Skeletal muscle satellite cell (primary cell): ENCODE measurements around the gene COL4A1.

Source experiments
- H3K27me3 ChIP-seq: 2 replicates; pipeline ENCODE4 v1.7.0; 2013; ENCODE audit warnings: low read length; ENCODE audit not compliant: control insufficient read depth, insufficient read depth
- H3K36me3 ChIP-seq: 2 replicates; pipeline ENCODE4 v1.7.0; 2013; ENCODE audit warnings: mild to moderate bottlenecking, control low read depth, low read length; ENCODE audit not compliant: insufficient read depth
- H3K4me1 ChIP-seq: 2 replicates; pipeline ENCODE4 v1.7.0; 2013; ENCODE audit warnings: low read length; ENCODE audit not compliant: control insufficient read depth, insufficient read depth
- H3K4me2 ChIP-seq: 2 replicates; pipeline ENCODE4 v1.7.0; 2013; ENCODE audit warnings: mild to moderate bottlenecking, low read length
- H3K4me3 ChIP-seq: 2 replicates; pipeline ENCODE4 v1.7.0; 2013; ENCODE audit warnings: low read length
- H3K9ac ChIP-seq: 2 replicates; pipeline ENCODE4 v1.7.0; 2013; ENCODE audit warnings: mild to moderate bottlenecking, low read depth, low read length, moderate library complexity
- H3K9me3 ChIP-seq: replicated peaks from 2 replicates; pipeline ENCODE4 v1.7.0; 2013; ENCODE audit warnings: mild to moderate bottlenecking, control low read depth, low read length

Gene COL4A1

DNA sequence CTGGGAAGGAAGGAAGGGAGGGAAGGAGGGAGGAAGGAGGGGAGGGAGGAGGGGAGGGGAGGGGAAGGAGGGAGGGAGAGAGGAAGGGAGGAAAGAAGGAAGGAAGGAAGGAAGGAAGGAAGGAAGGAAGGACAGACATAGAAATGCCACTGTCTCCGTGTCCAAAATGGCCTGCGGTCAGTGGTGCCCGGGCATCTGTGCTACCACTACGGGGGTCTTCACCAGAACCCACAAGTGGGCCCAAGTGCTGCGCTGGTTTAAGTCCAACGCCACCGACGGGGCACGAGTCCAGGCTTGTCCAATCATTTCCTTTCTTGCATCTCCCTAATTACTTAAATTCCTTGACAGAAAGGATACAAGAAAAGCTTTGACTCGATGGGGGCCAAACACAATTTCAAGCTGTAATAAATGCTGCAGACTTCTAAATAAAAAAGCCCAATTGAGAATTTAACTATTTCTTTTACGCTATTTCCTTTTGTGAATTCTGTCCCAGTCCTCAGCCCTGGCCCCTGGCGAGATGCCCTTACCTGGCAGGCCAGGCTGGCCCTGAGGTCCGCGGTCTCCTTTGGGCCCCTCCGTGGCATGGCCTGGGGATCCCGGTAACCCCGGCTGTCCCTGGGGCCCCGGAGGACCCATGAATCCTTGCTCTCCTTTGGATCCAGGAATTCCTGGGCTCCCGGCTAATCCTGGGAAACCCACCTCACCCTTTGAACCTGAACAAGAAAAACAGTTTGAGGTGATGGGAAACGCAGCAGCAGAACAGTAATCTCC, 136.8 kb downstream of the COL4A1 start:
- peaks cover 91% of the 10 kb centered on the region for H3K36me3 ChIP-seq
- H3K4me3 ChIP-seq, result no peak overlapping the region
- H3K9me3 ChIP-seq, result no peaks in the 10 kb centered on the region
- no peak overlapping the region for H3K9ac ChIP-seq
- no peaks in the 10 kb centered on the region for H3K4me1 ChIP-seq
- H3K27me3 ChIP-seq, result no peaks in the 10 kb centered on the region
- no peak overlapping the region for H3K4me2 ChIP-seq

DNA sequence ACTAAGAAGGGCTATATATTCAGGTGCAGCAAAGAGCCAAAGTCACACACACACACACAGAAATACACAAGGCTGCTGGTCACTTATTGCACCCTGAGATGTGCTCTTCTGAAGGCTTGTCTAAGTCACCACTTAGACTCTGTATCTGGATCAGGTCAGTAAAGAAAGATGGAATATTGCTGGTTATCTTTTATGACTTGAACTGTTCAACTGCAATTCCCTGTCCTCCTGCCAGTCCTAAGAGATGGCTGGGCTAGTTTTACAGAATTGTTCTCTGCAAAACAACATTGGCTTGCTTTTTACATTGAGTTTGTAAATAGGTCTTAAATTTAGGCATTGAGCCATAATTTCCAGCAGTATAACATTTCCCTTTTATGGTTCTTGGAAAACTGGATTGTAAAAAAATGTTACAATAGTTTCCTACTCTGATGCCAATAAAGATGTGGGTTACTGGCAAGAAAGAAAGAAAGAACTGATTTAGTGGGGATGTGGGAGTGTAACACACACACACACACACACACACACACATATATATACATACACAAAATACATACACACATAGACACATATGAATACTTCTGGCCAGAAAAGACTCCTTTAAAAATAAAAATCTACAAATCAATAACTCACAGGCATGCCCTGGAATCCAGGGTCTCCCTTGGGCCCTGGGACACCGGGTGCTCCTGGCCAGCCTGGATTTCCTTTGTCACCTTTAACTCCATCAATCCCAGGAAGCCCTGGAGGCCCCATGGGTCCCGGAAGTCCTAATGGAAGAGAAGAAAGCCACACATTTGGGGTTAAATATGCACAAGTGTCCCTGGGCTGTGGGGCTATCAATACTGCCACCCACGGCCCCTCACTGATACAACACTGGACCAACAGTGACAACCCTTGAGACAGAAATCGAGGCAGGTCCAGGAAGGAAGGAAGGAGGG, 137.7 kb downstream of the COL4A1 start:
- Histone ChIP-seq H3K36me3 (peaks cover 87% of the 10 kb centered on the region), H3K9ac (no peak overlapping the region), H3K27me3 (no peaks in the 10 kb centered on the region)

DNA sequence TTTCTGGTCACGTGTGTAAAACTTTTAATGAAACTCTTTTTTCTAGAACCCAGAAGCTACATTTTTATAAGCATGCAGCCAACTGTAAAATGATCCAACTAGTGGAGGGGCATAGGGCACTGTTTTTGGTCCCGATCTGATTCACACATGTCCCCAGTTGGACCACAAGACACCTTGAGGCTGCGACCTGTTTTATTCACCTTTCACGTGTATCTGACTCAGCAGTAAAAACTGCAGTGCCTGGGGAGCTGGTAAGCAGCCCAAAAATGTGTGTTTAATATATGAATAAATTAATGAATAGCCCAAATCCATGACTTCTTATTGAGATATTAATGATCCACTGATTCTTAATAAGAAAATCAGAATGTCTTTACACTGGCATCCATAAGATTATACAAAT, 140.4 kb downstream of the COL4A1 start:
- no peak overlapping the region for H3K9ac ChIP-seq
- no peaks in the 10 kb centered on the region for H3K9me3 ChIP-seq
- peaks cover 82% of the 10 kb centered on the region for H3K36me3 ChIP-seq
- no peak overlapping the region for H3K4me3 ChIP-seq
- H3K27me3 ChIP-seq, result no peaks in the 10 kb centered on the region
- no peak overlapping the region for H3K4me2 ChIP-seq
- no peaks in the 10 kb centered on the region for H3K4me1 ChIP-seq

More for the DNA sequence above, 137.7 kb downstream of the COL4A1 start:
- no peaks in the 10 kb centered on the region for H3K4me1 ChIP-seq
- no peak overlapping the region for H3K4me2 ChIP-seq
- H3K4me3 ChIP-seq, result no peak overlapping the region
- no peaks in the 10 kb centered on the region for H3K9me3 ChIP-seq

DNA sequence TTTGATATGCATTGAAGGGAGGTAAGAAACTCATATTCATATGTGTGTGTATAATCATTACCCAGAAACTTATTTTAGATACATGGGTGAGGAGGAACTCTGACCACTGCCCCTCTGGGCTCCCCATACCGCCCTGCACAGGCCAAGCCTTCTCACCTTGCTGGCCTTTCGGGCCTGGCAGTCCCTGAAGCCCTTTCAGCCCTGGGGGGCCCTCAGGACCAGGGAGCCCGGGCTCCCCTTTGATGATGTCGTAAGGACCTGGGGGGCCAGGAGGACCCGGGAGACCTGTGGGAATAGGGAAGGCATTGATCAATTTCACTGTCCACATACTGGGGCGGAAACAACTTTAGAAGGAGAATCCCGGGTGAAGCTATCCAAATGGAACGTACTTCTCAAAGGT, 142.3 kb downstream of the COL4A1 start:
- peaks cover 81% of the 10 kb centered on the region for H3K36me3 ChIP-seq
- H3K4me3 ChIP-seq, result no peak overlapping the region
- H3K4me1 ChIP-seq, result no peaks in the 10 kb centered on the region
- no peak overlapping the region for H3K4me2 ChIP-seq
- no peak overlapping the region for H3K9ac ChIP-seq
- no peaks in the 10 kb centered on the region for H3K27me3 ChIP-seq
- H3K9me3 ChIP-seq, result no peaks in the 10 kb centered on the region

DNA sequence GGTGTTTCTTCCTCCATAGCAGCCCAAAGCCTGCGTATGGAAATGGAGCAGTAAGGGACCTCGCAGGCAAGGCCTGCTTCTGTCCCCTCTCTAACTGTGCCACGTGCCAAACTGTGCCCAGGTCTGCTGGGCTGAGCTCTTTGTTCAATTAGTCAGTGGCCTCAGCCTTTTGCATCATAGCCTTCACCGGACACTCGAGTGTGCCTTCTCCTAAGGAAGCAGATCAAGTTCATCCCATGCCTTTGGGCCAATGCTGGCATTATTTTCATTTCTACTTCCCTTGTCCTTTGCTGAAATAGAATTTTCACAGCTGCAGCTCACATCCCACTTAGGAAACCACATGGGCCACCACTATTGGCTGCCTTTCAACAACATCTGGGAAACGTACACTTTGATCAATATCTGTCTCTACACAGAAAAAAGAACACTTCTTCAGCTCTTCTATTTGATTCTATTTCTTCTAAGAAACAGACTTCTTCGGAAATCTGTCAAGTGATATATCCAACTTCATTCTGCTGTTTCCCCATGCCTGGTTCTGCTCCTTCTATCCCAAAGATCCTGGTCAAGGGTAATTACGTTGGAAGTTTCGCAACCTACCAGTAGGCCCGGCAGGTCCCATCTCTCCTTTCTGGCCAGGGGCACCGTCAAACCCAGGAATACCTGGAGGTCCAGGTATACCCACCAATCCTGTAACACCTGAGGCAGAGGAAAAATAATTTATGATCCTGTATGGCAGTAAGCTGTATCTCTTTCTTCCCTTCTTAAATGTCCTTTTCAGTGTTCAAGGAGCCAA, 143.9 kb downstream of the COL4A1 start:
- no peaks in the 10 kb centered on the region for H3K27me3 ChIP-seq
- H3K9ac ChIP-seq, result no peak overlapping the region
- no peaks in the 10 kb centered on the region for H3K9me3 ChIP-seq
- no peaks in the 10 kb centered on the region for H3K4me1 ChIP-seq
- H3K36me3 ChIP-seq, result peaks cover 78% of the 10 kb centered on the region
- no peak overlapping the region for H3K4me3 ChIP-seq
- no peak overlapping the region for H3K4me2 ChIP-seq

DNA sequence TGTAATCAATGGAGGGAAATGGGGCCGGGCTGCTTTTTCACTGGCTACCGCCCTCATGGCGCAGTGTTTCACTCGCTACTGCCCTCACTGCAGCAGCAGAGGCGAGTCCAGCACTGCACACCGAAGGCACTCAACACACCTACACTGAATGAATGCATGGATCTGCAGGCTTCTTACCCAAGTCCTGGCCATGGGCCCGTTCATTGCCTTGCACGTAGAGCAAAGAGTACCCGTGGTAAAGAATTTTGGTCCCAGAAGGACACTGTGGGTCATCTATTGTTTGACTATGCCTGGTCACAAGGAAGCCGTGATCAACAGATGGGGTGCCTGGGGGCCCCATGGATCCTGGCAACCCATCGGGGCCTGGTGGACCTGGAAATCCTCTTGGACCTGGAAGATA, 144.9 kb downstream of the COL4A1 start:
- H3K9ac ChIP-seq, result no peak overlapping the region
- no peaks in the 10 kb centered on the region for H3K27me3 ChIP-seq
- no peaks in the 10 kb centered on the region for H3K9me3 ChIP-seq
- no peak overlapping the region for H3K4me3 ChIP-seq
- no peaks in the 10 kb centered on the region for H3K4me1 ChIP-seq
- H3K36me3 ChIP-seq, result peaks cover 78% of the 10 kb centered on the region
- H3K4me2 ChIP-seq, result no peak overlapping the region

DNA sequence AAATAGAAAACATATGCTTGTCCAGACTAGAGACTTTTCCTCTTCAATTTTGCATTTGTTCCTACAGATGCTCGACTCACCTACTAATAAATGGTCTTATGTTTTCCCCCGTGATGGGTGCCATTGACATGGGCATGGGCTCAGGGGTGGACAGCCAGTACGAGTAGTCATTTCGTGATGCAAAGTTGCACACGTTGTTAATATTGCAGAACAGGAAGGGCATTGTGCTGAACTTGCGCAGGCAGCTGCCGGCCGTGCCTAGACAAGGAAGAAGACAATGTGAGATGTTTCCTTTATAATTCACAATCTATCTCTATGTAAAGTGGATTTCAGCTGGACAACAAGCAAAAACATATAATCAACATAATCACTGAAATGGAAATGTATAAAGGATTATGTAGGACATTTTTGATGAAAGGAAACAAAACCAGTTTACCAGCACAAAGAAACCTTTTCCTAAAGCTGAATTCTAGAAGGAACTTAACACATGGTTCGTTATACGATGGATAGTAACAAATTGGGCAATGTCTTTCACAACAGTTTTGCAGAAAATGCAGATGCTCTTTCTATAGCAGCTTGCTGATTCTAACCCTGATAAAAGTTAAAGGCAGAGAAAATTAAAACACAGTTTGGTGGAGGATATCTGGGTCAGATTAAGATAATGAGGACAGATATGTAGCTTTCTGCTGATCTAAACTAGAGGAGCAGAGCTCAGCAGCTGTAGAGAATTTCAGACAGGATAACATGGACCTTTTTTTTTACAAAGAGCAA, 145.7 kb downstream of the COL4A1 start:
- Histone ChIP-seq H3K27me3 (no peaks in the 10 kb centered on the region), H3K36me3 (peaks cover 78% of the 10 kb centered on the region), H3K4me3 (no peak overlapping the region), H3K4me1 (no peaks in the 10 kb centered on the region), H3K4me2 (no peak overlapping the region), H3K9me3 (no peaks in the 10 kb centered on the region), H3K9ac (no peak overlapping the region)

DNA sequence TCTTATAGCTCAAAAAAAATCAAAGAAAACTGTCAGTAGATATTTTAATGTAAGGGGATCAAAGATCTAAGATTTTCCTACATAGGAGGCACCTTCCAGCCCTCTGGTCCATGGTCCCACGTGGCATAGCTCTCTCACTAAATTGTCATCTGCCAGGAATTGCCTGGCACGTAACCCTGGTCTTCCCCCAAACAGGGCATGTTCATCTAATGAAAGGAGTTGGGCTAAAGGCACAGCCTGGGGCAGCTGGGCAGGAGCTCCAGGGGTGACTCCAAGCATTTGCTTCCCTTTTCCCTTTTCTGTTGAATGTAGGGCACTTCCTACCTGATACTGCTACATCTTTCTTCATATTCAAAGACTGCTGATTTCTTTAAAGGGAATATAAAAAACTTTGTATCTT, 148.7 kb downstream of the COL4A1 start:
- no peak overlapping the region for H3K9ac ChIP-seq
- no peak overlapping the region for H3K4me2 ChIP-seq
- H3K4me1 ChIP-seq, result no peaks in the 10 kb centered on the region
- no peaks in the 10 kb centered on the region for H3K9me3 ChIP-seq
- no peak overlapping the region for H3K4me3 ChIP-seq
- no peaks in the 10 kb centered on the region for H3K27me3 ChIP-seq
- peaks cover 83% of the 10 kb centered on the region for H3K36me3 ChIP-seq

DNA sequence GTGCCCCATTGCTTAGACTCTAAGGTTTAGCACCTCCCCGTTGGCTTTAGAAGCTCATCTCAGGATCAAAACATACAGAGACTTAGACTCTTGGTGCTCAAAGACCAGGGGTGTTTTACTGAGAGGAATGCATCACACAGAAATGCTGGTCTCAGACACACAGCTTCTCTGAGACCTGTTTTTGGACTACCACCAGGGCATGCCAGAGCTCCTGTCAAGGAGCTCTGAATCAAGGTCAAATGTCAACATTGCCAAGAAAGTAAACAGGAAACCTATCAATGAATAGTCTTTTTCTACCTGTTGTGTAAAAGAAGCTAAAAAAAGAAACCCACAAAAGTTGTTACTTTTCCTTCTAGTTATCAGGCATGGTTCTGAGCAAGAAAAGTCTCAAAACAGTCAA, 149.2 kb downstream of the COL4A1 start:
- no peaks in the 10 kb centered on the region for H3K4me1 ChIP-seq

DNA sequence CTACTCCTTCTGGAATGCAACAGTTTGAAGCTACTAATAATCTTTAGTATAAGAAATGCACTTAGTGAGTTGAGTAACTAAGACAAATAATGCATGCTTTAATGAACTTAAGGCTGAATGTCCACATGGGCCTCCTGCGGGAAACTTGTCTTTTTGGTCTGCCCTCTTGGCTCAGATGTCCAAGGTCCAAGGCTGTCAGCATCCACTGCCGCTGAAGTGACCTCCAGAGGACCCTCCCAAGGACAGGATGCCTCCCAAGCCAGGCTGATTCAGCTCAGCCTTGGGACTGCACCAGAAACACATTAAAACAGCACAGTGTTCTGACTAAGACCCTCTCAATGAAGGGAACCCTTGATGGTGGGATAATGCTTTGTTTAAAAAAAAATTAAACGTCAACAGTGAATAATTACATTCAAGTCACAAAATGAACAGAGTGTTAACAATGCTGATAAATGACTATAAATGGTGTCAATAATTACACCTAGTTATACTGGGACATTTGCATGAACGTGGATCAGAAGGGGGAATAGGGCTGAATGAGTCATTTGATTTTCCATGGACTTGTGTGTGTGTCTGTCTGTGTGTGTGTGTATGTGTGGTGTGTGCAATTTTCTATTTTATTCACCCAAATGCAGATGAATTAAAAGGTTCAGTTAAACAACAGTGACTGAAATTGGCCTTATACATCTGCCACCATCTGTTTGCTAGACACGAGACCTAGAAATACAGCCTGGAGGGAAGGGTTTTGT, 150.5 kb downstream of the COL4A1 start:
- H3K9me3 ChIP-seq, result no peaks in the 10 kb centered on the region
- H3K4me3 ChIP-seq, result no peak overlapping the region
- no peak overlapping the region for H3K4me2 ChIP-seq
- peaks cover 82% of the 10 kb centered on the region for H3K36me3 ChIP-seq
- no peaks in the 10 kb centered on the region for H3K27me3 ChIP-seq
- H3K9ac ChIP-seq, result no peak overlapping the region
- no peaks in the 10 kb centered on the region for H3K4me1 ChIP-seq

More for the DNA sequence above, 149.2 kb downstream of the COL4A1 start:
- Histone ChIP-seq H3K9ac (no peak overlapping the region), H3K4me3 (no peak overlapping the region), H3K36me3 (peaks cover 81% of the 10 kb centered on the region), H3K4me2 (no peak overlapping the region), H3K9me3 (no peaks in the 10 kb centered on the region), H3K27me3 (no peaks in the 10 kb centered on the region)
